C4-2B (cell line): ENCODE results near the gene CREB3L4.
"Not testable (repeated sequence)": the region's sequence is repeated elsewhere in the genome, so short reads cannot be mapped to it uniquely, and the experiment has no call there.

Experiments
- CTCF ChIP-seq: fragments of 450-650 bp; conservative IDR thresholded peaks from 2 replicates; pipeline ENCODE4 v1.5.1; 2017; ENCODE audit warnings: mild to moderate bottlenecking
- ZFX ChIP-seq: fragments of 450-650 bp; IDR thresholded peaks from 2 replicates; pipeline ENCODE4 v1.6.1; 2017

- TF ChIP-seq CTCF, ZFX: not testable (repeated sequence)
These were observed 44.8 kb downstream of the CREB3L4 start for GRCh38 chr1:154012543-154012942.
